OCI-LY7 (cell line): ENCODE results near the gene CAP2. TPM values are rescaled to one million over a fixed set of nuclear protein-coding genes. Genes with fewer than 3 reads are reported as not detected.
"Not testable (repeated sequence)": the region's sequence is repeated elsewhere in the genome, so short reads cannot be mapped to it uniquely, and the experiment has no call there.

ENCODE experiments used
- BruUV-seq: library from RNA; stranded (reverse); fragments of 400-500 nt; replicated peaks from 2 replicates; lab custom pipeline; 2021; lab: Mats Ljungman, UMichigan
- CTCF ChIA-PET: fragments of 300-600 bp; sonication (Branson Sonifier 250); formaldehyde crosslinking; loops from one replicate; lab custom pipeline; 2022; ENCODE audit warnings: antibody characterized with exemption; ENCODE audit not compliant: unreplicated experiment; lab: Charles Lee
- POLR2A ChIA-PET: fragments of 300-600 bp; sonication (Branson Sonifier 250); formaldehyde crosslinking; loops from one replicate; lab custom pipeline; 2022; ENCODE audit warnings: antibody characterized with exemption; lab: Charles Lee
- DNase-seq: peaks from one replicate; pipeline ENCODE4 v3.0.0-alpha.2; 2015; ENCODE audit warnings: low spot score
- H2AFZ ChIP-seq: fragments of 200-600 bp; sonication (generic), shearing (Covaris generic); 2 replicates; pipeline ENCODE4 v1.6.1; 2014; ENCODE audit warnings: mild to moderate bottlenecking, antibody characterized with exemption, low read length, moderate library complexity
- H3K27ac ChIP-seq: fragments of 200-600 bp; sonication (generic); 2 replicates; pipeline ENCODE4 v1.5.1; 2014; ENCODE audit warnings: mixed run types, low read depth, mild to moderate bottlenecking, moderate library complexity, low read length, inconsistent platforms; ENCODE audit not compliant: poor library complexity, severe bottlenecking
- H3K36me3 ChIP-seq: fragments of 200-600 bp; sonication (generic); 2 replicates; pipeline ENCODE4 v1.6.1; 2014; ENCODE audit warnings: mild to moderate bottlenecking, antibody characterized with exemption, low read length, moderate library complexity, mixed read lengths; ENCODE audit not compliant: insufficient read depth
- H3K4me1 ChIP-seq: fragments of 200-600 bp; sonication (generic); 2 replicates; pipeline ENCODE4 v1.5.1; 2014; ENCODE audit warnings: mild to moderate bottlenecking, low read length; ENCODE audit not compliant: insufficient read depth, poor library complexity, severe bottlenecking
- H3K4me2 ChIP-seq: fragments of 200-600 bp; sonication (generic); 2 replicates; pipeline ENCODE4 v1.6.1; 2014; ENCODE audit warnings: mild to moderate bottlenecking, low read length
- H3K4me3 ChIP-seq: fragments of 200-600 bp; sonication (generic); 2 replicates; pipeline ENCODE4 v1.5.1; 2014; ENCODE audit warnings: mild to moderate bottlenecking, low read depth, low read length; ENCODE audit not compliant: poor library complexity, severe bottlenecking
- H3K79me2 ChIP-seq: fragments of 200-600 bp; sonication (generic); 2 replicates; pipeline ENCODE4 v1.6.1; 2016; ENCODE audit warnings: low read depth, mild to moderate bottlenecking, low read length, moderate library complexity, mixed read lengths; ENCODE audit not compliant: insufficient read depth
- H3K9me2 ChIP-seq: fragments of 200-600 bp; sonication (generic); 2 replicates; pipeline ENCODE4 v1.6.1; 2016; ENCODE audit warnings: mild to moderate bottlenecking, low read length, mixed read lengths; ENCODE audit not compliant: insufficient read depth
- H3K9me3 ChIP-seq: fragments of 200-600 bp; sonication (generic); 2 replicates; pipeline ENCODE4 v1.6.1; 2014; ENCODE audit warnings: mild to moderate bottlenecking, mixed run types, low read length, mixed read lengths
- H4K20me1 ChIP-seq: fragments of 200-600 bp; sonication (generic); 2 replicates; pipeline ENCODE4 v1.6.1; 2014; ENCODE audit warnings: mild to moderate bottlenecking, antibody characterized with exemption, low read length, moderate library complexity, mixed read lengths; ENCODE audit not compliant: insufficient read depth
- CTCF ChIP-seq: fragments of 200-600 bp; sonication (generic); conservative IDR thresholded peaks from 2 replicates; pipeline ENCODE4 v1.5.1; 2014; ENCODE audit warnings: mild to moderate bottlenecking, antibody characterized with exemption, low read length, moderate library complexity, mixed read lengths
- intact Hi-C: fragments of 100-400 bp; cut with micrococcal nuclease; formaldehyde crosslinking; loops from one replicate; pipeline ENCODE4 v1.10.0; 2022; ENCODE audit not compliant: unreplicated experiment
- total RNA-seq, 2 experiments: library from RNA; depleted of rRNA in 1 of 2; stranded (reverse); fragments of >200 nt in 1 of 2; shearing (Covaris generic) in 1 of 2; gene quantifications; 2 replicates each; pipeline ENCODE4 v1.2.3, GENCODE V29; 2014 to 2022

The CAP2 gene
- total RNA-seq, 2 experiments from 2014 or later, result not detected

- intact Hi-C loops, result no loop called here
- Histone ChIP-seq H2AFZ (no peak overlapping the region), H3K9me3 (no peaks in the 10 kb centered on the region), H3K36me3 (no peaks in the 10 kb centered on the region), H3K4me1 (no peaks in the 10 kb centered on the region), H3K79me2 (no peaks in the 10 kb centered on the region), H3K4me3 (no peak overlapping the region), H4K20me1 (no peaks in the 10 kb centered on the region), H3K4me2 (no peak overlapping the region), H3K27ac (no peak overlapping the region), H3K9me2 (no peaks in the 10 kb centered on the region)
- TF ChIP-seq CTCF, result no peak
- ChIA-PET CTCF (no interaction called here), POLR2A (interaction anchor here (0.6 kb wide), 2 partner anchors 9 to 531 kb away, joined by 3 to 5 read pairs; no protein-coding TSS in a partner anchor)
- no peak for DNase-seq
- no TSS peak for BruUV-seq
These were observed 19.9 kb downstream of the CAP2 start for GRCh38 chr6:17413313-17413750.

- H3K9me3 ChIP-seq, CTCF ChIA-PET, POLR2A ChIA-PET, H3K4me2 ChIP-seq, H3K27ac ChIP-seq, H2AFZ ChIP-seq, H3K79me2 ChIP-seq, H3K9me2 ChIP-seq, H3K36me3 ChIP-seq, BruUV-seq, H3K4me3 ChIP-seq, H4K20me1 ChIP-seq, DNase-seq, intact Hi-C loops, H3K4me1 ChIP-seq: not testable (repeated sequence)
These were observed 21.0 kb downstream of the CAP2 start for GRCh38 chr6:17414395-17414794.

DNA sequence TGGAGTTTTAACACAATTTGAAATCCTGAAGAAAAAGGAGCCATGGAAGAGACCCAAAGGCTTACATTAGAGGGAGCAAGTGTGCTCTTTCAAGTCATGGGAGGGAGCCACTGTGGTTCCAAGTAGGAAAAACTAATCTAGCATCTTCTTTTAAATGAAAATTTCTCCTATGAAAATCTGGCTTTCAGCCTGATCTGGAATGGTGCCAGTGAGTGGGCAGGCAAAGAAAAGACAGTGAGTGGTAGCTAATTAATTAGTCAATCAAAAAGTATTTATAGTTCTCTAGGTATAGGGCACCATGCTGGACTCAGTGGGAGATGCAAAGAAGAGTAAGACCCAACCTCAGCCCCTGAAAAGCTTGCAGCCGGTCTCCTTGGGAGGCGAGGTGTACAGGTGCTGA, 21.9 kb downstream of the CAP2 start:
- no peaks in the 10 kb centered on the region for H3K79me2 ChIP-seq
- no peaks in the 10 kb centered on the region for H3K9me3 ChIP-seq
- no peak overlapping the region for H2AFZ ChIP-seq
- H3K36me3 ChIP-seq, result no peaks in the 10 kb centered on the region
- no peaks in the 10 kb centered on the region for H3K4me1 ChIP-seq
- ChIA-PET CTCF (no interaction called here), POLR2A (no interaction called here)
- no peaks in the 10 kb centered on the region for H3K9me2 ChIP-seq
- no peak overlapping the region for H3K4me2 ChIP-seq
- H3K27ac ChIP-seq, result no peak overlapping the region
- BruUV-seq, result no TSS peak
- intact Hi-C loops, result no loop called here
- no peak for TF ChIP-seq CTCF
- H3K4me3 ChIP-seq, result no peak overlapping the region
- no peak for DNase-seq
- H4K20me1 ChIP-seq, result no peaks in the 10 kb centered on the region
